Activated CD8-positive, alpha-beta memory T cell treated with anti-CD3 and anti-CD28 coated beads, Interleukin-2, amount 10 ng/mL, durations not matched to agents 7 days and 5 days (primary cell): ENCODE results near the gene IGSF21. TPM values are rescaled to one million over a fixed set of nuclear protein-coding genes. Genes with fewer than 3 reads are reported as not detected.

Experiments used
- ATAC-seq: fragments of 150-1000 bp; cut with Tn5 transposase; one replicate; pipeline ENCODE4 v1.10.0; 2021; ENCODE audit warnings: moderate library complexity
- CTCF ChIA-PET: fragments of 350-600 bp; sonication (Branson Sonifier 250); formaldehyde crosslinking; loops from one replicate; lab custom pipeline; 2021; ENCODE audit warnings: antibody characterized with exemption; lab: Charles Lee
- DNase-seq: peaks from one replicate; pipeline ENCODE4 v3.0.0-alpha.2; 2020
- H3K27ac Mint-ChIP-seq: one replicate; pipeline ENCODE4 v1.8.0; 2021; ENCODE audit warnings: mild to moderate bottlenecking, mixed read lengths
- H3K27me3 Mint-ChIP-seq: one replicate; pipeline ENCODE4 v1.8.0; 2021; ENCODE audit warnings: mixed read lengths
- H3K36me3 Mint-ChIP-seq: one replicate; pipeline ENCODE4 v1.8.0; 2021; ENCODE audit warnings: mild to moderate bottlenecking, mixed read lengths
- H3K4me1 Mint-ChIP-seq: one replicate; pipeline ENCODE4 v1.8.0; 2021; ENCODE audit warnings: mixed read lengths
- H3K4me3 Mint-ChIP-seq: one replicate; pipeline ENCODE4 v1.8.0; 2021; ENCODE audit warnings: mild to moderate bottlenecking, moderate library complexity, mixed read lengths
- H3K9me3 Mint-ChIP-seq: one replicate; pipeline ENCODE4 v1.8.0; 2022; ENCODE audit warnings: low read depth, mixed read lengths
- total RNA-seq, 2 experiments: library from RNA; stranded (reverse); gene quantifications; one replicate each; pipeline ENCODE4 v1.2.3, GENCODE V29; 2021

Gene IGSF21
- total RNA-seq, 2 experiments from 2014 or later = not detected

DNA sequence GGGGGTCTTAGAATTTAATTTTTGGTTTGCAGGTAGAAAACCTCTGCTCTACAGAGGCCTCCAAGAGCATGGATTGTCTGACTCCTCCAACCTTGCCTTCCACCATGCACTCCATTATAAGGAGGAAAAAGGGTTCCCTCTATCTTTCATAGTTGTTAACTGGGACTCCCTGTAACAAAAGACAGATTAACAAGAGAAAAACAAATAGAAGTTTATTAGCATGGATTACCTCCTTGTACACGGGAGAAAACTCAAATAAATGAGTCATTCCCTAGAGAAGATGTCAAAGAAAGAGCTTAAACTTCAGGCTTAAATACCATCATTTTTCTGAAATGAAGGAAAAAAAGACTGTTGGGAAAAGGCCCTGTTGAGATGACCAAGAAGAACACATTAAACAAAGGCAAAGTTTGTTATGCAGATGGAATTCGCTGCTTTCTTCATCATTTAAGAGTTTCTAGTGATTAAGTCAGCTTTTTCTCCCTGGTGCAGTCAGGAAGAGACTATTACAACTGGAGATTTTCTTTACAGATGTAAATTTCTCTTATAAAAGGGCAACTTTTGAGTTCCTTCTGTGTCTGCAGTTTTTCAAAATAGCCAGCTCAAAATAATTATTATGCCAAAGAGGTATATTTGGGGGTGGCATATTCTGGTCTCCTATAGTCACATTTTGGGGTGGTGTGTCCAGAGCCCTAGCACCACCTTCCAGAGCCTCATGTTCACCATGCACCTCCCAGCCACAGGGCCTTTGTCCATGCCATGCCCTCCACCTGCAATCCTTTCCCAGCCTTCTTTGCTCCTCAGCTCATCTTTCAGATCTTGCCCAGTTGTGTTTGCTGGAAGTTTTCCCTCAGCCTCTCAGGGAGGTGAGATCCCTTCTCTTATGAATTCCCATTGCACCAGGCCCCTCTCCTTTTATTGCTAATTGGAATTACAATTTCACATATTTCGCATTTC is 310.0 kb downstream of the IGSF21 start:
- Mint-ChIP-seq H3K9me3 (no peaks in the 10 kb centered on the region), H3K27me3 (no peaks in the 10 kb centered on the region), H3K4me1 (no peaks in the 10 kb centered on the region), H3K36me3 (no peaks in the 10 kb centered on the region), H3K27ac (no peak overlapping the region), H3K4me3 (no peak overlapping the region)
- DNase-seq (no peak), ATAC-seq (no peak)
- CTCF ChIA-PET = no interaction called here

DNA sequence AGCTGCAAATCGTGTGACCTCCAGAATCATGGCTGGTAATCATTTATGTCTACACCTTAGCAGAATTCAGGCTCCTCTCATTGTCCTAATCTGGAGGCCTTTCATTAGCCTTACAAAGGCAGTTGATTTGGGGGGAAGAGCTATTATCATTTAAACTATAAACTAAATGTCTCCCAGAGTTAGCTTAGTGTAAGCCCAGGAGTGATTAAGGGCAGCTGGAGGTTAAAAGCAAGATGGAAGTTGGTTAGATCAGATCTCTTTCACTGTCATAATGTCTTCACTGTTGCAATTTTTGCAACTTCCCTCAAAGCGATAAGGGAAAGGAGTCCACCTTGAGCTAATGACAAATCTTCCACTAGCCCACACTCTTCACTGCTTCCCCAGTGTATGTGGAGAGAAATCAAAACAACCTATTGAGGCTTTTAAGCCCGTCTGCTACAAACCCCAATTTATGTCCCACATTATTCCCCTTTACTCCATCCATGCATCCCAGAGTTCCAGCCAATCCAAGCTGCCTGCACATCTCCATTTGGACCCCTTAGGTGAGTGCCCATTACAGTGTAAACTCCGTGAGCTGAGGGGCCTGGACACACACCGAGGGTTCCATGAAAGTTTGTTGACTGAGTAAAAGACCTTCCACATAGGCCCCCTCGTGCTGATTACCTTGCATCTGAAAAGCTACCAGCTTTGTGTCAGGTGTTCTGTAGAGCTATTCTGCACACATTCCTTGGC is 311.7 kb downstream of the IGSF21 start:
- no peak for ATAC-seq
- H3K9me3 Mint-ChIP-seq = no peaks in the 10 kb centered on the region
- H3K27me3 Mint-ChIP-seq = no peaks in the 10 kb centered on the region
- no peak overlapping the region for H3K27ac Mint-ChIP-seq
- H3K4me1 Mint-ChIP-seq = no peaks in the 10 kb centered on the region
- no peaks in the 10 kb centered on the region for H3K36me3 Mint-ChIP-seq
- CTCF ChIA-PET = no interaction called here
- no peak overlapping the region for H3K4me3 Mint-ChIP-seq
- DNase-seq = no peak

GRCh38 chr1:18419845-18420184 is 312.2 kb downstream of the IGSF21 start:
- Mint-ChIP-seq H3K4me3 (no peak overlapping the region), H3K27ac (no peak overlapping the region), H3K4me1 (no peaks in the 10 kb centered on the region), H3K9me3 (no peaks in the 10 kb centered on the region), H3K36me3 (no peaks in the 10 kb centered on the region), H3K27me3 (no peaks in the 10 kb centered on the region)
- ATAC-seq (no peak), DNase-seq (no peak)
- CTCF ChIA-PET = no interaction called here

DNA sequence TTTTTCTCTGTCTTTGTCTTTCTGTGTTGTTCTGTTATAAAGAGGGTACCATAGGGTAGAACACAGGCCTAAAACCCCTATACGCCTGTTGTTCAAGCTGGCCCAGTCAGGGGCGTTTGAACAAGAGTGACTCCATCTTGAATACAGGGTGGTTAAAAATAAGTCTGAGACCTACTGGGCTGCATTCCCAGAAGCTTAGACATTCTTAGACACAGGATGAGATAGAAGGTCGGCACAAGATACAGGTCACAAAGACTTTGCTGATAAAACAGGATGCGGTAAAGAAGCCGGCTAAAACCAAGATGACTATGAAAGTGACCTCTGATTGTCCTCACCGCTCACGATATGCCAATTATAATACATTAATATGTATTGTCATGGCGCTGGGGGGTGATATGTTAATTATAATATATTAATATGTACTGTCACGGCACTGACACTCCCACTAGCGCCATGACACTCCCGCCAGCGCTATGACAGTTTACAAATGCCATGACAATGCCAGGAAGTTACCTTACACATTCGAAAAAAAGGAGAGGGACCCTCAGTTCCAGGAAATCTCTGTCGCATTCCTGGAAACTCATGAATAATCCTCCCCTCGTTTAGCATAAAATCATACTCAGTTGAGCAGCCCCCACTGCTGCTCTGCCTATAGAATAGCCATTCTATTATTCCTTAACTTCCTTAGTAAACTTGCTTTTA is 314.6 kb downstream of the IGSF21 start:
- no peaks in the 10 kb centered on the region for H3K9me3 Mint-ChIP-seq
- DNase-seq (no peak), ATAC-seq (no peak)
- H3K36me3 Mint-ChIP-seq = no peaks in the 10 kb centered on the region
- no peak overlapping the region for H3K4me3 Mint-ChIP-seq
- CTCF ChIA-PET = no interaction called here
- no peak overlapping the region for H3K27ac Mint-ChIP-seq
- H3K4me1 Mint-ChIP-seq = no peaks in the 10 kb centered on the region
- H3K27me3 Mint-ChIP-seq = no peaks in the 10 kb centered on the region

- Mint-ChIP-seq H3K4me1 (no peaks in the 10 kb centered on the region), H3K36me3 (no peaks in the 10 kb centered on the region), H3K4me3 (no peak overlapping the region), H3K27ac (no peak overlapping the region), H3K27me3 (no peaks in the 10 kb centered on the region), H3K9me3 (no peaks in the 10 kb centered on the region)
- CTCF ChIA-PET = no interaction called here
- ATAC-seq (no peak), DNase-seq (no peak)
Observed at GRCh38 chr1:18422954-18423353, 315.4 kb downstream of the IGSF21 start.

DNA sequence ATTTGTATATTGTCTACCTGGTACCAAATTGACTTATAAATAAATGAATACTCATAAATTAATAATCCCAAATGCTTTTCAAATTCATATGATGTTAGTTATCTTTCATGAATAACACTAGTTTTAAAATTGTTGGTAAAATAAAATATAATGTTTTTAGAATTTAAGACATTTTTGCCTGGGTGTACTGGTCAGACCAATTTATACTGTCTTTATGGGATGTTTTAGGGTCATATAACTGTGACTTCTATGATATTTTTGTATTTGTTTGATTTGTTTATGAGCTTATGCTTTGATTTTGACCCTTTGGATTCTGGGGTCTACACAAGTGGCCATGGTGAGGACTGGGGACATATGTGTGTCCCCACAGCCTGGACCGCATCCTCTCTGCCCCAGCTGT is 319.0 kb downstream of the IGSF21 start:
- Mint-ChIP-seq H3K4me1 (no peaks in the 10 kb centered on the region), H3K27ac (no peak overlapping the region), H3K4me3 (no peak overlapping the region), H3K27me3 (peaks cover 2% of the 10 kb centered on the region), H3K9me3 (no peaks in the 10 kb centered on the region), H3K36me3 (no peaks in the 10 kb centered on the region)
- DNase-seq (no peak), ATAC-seq (no peak)
- CTCF ChIA-PET = no interaction called here
